Measurements from ENCODE around the gene VAMP4.

Gene VAMP4, protein sequence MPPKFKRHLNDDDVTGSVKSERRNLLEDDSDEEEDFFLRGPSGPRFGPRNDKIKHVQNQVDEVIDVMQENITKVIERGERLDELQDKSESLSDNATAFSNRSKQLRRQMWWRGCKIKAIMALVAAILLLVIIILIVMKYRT

DNA sequence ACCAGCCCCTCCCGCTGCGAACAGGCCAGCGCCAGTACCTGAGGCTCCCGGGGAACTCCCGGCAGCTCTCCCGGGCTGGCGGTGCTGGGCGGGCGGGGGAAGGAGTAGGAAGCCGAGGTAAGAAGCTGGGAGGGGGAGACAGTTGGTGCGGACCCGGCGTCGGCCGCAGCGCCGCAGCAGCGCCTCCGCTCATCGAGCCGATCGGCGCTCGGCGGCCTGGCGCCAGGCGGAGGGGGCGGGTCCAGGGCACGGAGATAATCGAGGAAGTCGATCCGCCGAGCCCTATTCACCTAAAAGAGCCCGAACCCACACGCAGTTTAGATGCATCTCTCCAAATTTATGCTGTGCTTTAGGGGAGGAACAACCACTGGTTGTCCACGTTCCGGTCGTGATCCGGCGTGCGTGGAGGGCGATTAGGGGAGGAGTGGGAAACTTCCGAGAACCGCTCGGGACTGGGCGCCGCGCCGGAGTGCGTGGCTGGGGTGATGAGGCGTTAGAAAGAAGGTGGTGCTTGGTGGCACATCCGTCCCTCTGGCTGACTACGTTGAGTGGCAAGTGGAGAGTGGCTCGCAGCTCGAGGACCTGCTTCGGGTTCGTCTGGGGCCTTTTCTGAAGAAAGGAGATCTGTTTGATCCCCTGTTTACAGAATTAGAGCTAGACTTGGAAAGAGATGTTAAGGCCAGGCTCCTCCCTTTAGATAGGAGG, at the start of gene VAMP4:
Gene VAMP4 (minus strand): TSS at position 194 of the 705 bp plus-strand sequence. CDS start 3,651 bp downstream, outside the sequence.
- in situ Hi-C loops (cut with HindIII; ENCODE audit: low sequenced_read_pairs), result no loop called here

DNA sequence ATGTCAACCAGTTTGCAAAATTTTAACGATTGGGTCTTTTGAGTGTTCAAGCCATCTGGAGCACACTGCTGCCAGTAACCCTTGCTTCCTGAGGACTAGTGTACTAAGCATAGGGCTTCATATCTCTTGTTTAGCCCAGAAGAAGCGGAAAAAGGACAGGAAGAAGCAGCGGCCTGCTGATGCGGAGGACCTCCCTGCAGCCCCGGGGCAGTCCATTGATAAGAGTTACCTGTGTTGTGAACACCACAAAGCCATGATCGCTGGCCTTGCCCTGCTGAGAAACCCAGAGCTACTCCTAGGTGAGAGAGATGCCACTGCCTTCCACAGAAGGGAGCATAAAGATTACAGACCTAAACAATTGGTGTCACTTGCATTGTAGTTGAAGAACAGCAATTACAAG, 48.5 kb upstream of the VAMP4 start:
- in situ Hi-C loops (cut with HindIII; ENCODE audit: low sequenced_read_pairs), result loop anchor here (25.0 kb wide), 1 partner anchor 622 kb away; the partner anchor contains the start of gene C1orf105

DNA sequence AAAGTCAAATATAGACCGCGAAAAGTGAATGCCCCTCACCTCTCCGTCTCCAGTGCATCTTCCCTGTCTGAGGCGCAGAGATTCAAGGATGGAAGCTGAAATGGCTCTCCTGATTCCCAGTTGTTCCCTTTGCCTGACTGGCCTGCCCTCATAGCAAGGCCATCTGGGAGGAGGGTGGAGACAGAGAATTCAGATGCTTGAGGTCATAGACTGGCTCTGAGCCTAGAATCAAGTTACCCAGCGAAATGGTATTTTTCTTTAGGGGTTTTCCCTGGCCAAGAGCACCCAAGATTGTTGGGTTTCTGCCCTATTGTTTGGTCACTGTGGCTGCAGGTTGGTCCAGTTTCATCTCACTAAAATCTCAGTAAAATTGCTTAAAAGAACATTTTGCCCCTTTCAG, 46.8 kb upstream of the VAMP4 start:
- in situ Hi-C loops (cut with HindIII; ENCODE audit: low sequenced_read_pairs), result loop anchor here (25.0 kb wide), 1 partner anchor 624 kb away; the partner anchor contains the start of gene C1orf105

DNA sequence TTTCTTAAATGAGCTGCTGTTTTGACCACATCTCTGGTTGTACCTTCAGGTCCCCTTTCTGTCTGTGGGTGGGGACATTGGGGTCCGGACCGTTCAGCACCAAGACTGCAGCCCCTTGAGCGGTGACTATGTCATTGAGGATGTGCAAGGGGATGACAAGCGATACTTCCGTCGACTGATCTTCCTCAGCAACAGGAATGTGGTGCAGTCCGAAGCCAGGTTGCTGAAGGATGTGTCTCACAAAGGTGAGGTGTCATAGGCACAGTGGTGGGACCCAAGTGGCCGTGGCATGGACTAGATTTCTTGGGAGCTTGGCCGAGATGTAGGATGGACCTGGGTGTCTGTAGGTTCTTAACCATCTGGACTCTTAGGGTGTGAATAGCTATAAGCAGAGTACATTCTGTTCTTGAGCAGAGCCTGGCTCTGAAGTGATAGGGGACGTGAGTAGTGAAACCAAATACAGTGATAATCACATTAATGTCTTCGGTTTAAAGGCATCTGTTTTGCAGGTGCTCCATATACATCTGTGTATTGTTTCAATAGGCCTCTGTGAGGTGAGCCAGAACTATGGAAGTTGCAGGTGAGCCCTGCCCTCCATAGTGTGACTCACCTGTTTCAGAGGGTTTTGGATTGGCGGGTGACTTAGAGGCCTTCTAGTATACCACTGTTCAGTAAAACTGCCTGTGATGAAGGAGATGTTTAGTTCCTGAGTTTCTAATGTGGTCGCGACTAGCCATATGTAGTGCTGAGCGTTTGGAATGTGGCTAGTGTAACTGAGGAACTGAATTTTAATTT, 46.0 kb upstream of the VAMP4 start:
- in situ Hi-C loops (cut with HindIII; ENCODE audit: low sequenced_read_pairs), result loop anchor here (25.0 kb wide), 1 partner anchor 624 kb away; the partner anchor contains the start of gene C1orf105

DNA sequence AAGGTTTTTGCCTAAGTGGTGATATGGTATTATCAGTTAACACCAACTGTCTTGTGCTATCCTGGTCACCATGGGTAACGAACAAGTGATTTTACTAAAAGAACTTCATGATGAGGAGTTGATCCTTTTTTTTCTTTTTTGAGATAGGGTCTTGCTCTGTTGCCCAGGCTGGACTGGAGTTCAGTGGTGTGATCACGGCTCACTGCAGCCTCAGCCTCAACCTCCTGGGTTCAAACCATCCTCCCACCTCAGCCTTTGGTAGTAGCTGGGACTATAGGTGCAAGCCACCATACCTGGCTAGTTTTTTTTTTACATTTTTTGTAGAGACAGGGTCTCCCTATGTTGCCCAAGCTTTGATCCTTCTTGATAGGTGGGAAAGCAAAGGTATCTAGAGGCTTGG, 44.7 kb upstream of the VAMP4 start:
- in situ Hi-C loops (cut with HindIII; ENCODE audit: low sequenced_read_pairs), result loop anchor here (25.0 kb wide), 1 partner anchor 626 kb away; the partner anchor contains the start of gene C1orf105

DNA sequence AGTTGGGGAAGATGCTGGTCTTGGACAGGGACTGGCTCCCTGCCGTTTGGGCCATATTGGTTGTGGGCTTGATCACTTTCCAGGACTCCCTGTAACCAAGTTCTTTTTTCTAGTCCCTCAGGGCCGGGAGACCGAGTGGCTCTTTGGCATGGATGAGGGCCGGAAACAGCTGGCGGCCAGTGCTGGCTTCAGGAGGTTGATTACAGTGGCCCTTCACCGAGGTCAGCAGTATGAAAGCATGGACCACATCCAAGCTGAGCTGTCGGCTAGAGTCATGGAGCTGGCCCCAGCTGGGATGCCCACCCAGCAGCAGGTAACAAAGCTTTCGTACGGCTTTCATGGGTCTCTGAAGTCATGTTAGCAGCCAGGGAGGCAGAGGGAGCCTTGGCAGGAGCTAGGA, 43.9 kb upstream of the VAMP4 start:
- in situ Hi-C loops (cut with HindIII; ENCODE audit: low sequenced_read_pairs), result loop anchor here (25.0 kb wide), 1 partner anchor 627 kb away; the partner anchor contains the start of gene C1orf105

DNA sequence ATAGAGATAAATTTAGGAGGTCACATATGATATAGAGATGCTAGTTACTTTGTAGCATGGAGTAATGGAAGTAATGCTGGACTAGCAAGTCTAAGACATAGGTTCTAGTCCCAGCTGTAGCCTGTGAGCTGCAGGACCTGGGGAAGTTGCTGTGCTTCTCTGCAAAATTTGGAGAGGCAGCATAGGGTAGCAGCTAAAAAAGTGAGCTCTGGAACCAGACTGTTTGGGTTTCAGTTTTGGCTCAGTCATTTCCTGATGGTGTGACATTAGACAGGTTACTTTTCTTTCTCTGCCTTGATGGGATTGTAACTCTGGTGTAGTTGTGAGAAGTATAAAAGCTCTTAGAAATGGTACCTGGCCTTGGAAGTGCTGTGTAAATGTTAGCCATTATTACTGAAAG, 42.9 kb upstream of the VAMP4 start:
- in situ Hi-C loops (cut with HindIII; ENCODE audit: low sequenced_read_pairs), result loop anchor here (25.0 kb wide), 1 partner anchor 628 kb away; the partner anchor contains the start of gene C1orf105

DNA sequence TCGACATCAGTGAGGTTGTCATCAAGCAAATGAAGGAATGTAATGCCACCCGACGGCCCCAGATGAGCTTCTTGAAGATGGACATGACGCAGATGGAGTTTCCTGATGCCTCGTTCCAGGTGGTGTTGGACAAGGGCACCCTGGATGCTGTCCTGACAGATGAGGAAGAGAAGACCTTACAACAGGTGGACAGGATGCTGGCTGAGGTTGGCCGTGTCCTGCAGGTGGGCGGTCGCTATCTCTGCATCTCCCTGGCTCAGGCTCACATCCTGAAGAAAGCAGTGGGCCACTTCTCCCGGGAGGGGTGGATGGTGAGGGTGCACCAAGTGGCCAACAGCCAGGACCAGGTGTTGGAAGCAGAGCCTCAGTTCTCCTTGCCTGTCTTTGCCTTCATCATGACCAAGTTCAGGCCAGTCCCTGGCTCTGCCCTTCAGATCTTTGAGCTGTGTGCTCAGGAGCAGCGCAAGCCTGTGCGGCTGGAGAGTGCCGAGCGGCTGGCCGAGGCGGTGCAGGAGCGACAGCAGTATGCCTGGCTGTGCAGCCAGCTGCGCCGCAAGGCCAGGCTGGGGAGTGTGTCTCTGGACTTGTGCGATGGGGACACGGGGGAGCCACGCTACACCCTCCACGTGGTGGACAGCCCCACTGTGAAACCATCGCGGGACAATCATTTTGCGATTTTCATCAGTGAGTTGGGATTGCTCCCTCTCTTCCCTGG, 42.1 kb upstream of the VAMP4 start:
- in situ Hi-C loops (cut with HindIII; ENCODE audit: low sequenced_read_pairs), result loop anchor here (25.0 kb wide), 1 partner anchor 628 kb away; the partner anchor contains the start of gene C1orf105

DNA sequence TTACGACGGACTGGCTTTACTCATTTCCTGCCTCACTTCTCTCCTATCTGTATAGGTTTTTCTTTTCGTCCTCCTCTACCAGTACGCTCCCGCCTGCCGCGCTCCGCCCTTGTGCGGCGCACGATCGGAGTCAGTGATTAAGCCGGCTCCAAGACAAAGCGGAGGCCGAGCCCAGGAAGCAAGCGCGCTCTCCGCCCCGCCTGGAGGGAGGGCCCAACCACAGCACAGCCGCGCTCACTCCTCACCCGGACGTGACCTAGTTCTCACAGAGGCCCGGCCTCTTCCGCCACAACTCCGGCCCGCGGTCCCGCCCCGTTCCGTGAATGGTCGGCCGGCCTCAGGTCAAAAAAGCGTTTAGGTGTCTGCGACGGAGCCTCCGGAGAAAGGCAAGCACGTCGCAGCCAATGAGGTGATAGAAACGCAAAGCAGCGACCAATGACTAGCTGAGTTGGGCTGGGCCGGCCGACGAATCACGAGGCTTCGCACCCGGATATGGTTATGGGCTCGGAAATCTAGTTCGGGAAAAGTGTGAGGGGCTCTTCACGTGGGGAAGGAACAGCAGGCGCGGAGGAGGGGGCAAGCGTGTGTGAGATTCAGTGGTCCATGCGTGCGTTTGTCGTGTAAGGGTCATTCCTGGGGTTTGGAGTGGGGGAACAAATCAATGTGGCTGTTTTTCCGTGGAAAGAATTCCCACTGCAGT, 39.5 kb upstream of the VAMP4 start, which contains the start of gene METTL13:
Gene METTL13 (plus strand): TSS at position 485 of the 700 bp plus-strand sequence. CDS start 308 bp downstream, outside the sequence.
- in situ Hi-C loops (cut with HindIII; ENCODE audit: low sequenced_read_pairs), result loop anchor here (25.0 kb wide), 1 partner anchor 631 kb away; the partner anchor contains the start of gene C1orf105

DNA sequence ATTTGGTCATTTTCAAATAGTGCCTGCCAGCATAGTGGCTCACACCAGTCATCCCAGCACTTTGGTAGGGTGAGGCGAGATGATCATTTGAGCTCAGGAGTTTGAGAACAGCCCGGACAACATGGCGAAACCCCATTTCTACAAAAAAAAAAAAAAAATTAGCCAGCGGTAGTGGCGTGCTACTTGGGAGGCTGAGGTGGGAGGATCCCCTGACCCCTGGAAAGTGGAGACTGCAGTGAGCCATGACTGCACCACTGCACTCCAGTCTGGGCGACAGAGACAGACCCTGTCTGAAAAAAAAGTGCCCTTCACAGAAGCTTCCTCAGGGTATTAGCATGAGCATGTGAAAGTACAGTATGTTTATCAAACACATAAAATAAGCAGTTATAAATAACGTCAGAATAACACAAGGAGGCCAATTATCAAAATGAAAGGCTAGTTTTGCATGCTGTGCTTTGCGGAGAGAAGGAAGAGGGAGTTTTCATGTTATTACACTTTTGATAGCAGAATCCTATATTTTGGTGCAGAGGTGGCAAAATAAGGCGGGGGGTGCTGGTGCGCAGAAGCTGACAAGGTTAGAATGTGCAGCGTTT, 38.8 kb upstream of the VAMP4 start:
- in situ Hi-C loops (cut with HindIII; ENCODE audit: low sequenced_read_pairs), result loop anchor here (25.0 kb wide), 1 partner anchor 632 kb away; the partner anchor contains the start of gene C1orf105

DNA sequence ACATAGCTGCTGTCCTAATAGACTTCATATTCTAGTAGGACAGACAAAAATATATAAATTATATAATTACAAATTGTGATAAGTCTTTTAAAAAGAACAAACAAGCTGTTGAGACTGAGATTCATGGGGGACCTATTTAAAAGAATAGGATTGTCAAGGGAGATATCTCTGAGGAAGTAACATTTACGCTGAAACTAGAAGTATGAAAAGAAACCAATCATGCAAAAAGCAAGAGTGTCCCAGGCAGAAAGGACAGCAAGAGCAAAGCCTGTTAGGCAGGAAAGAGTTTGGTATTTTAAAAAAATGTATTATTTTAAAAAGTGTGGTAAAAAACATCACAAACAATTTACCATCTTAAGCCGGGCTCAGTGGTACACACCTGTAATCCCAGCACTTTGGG, 30.4 kb upstream of the VAMP4 start:
- in situ Hi-C loops (cut with HindIII; ENCODE audit: low sequenced_read_pairs), result no loop called here

DNA sequence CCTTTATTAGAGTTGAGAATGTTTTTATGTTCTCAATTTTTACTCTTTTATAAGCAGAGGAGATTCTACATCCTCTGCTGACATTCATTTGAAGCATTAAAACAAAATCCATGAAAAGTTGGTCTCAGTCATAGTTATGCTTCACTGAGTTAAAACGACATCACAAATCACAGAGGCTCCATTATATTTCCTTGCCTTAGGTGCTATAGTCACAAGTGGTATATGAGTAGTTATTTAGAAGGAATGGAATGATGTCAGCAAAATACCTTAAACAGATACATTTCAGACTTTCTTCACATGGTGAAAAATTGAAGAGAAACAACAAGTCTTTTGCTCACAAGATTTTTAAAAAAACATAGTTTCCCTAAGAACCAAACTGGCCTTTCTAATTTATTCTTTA, 27.9 kb upstream of the VAMP4 start:
- in situ Hi-C loops (cut with HindIII; ENCODE audit: low sequenced_read_pairs), result no loop called here

DNA sequence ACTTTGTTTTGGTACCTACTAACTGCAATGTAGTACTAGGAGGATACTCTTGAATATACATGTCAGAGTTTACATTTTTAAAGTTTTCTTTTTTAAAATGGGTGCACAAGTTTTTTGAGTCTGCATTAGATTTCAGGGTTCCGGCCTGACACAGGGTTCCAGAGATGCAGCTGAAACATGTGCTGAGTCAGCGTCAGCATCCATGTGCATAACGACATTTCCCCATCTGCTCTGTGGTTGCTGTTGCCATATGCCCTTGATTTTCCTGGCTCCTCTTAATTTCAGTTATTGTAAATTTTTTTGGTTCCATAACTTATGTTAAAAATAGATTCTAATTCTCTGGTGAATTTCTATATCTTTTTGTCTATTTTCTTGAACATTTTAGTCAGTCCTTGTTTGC, 27.3 kb upstream of the VAMP4 start:
- in situ Hi-C loops (cut with HindIII; ENCODE audit: low sequenced_read_pairs), result no loop called here

DNA sequence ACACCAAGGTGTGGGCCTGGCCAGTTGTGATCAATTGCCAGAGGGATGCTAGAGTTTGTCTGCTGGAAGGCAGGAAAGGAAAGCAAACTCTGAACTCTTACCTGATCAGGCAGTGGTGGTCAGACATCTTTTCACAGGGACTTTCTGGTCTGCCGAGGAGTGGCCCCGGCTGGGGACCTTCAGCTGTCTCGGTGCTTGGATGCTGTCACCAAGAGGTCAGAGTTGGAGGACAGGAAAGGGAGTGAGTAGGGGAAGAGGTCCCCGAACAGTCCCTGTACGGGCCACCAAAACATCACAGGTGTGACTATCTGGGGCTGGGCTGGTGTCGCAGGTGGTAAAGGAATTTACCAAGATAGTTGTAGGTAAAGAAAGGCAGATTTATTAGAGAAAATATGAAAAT, 21.9 kb upstream of the VAMP4 start:
- in situ Hi-C loops (cut with HindIII; ENCODE audit: low sequenced_read_pairs), result no loop called here

DNA sequence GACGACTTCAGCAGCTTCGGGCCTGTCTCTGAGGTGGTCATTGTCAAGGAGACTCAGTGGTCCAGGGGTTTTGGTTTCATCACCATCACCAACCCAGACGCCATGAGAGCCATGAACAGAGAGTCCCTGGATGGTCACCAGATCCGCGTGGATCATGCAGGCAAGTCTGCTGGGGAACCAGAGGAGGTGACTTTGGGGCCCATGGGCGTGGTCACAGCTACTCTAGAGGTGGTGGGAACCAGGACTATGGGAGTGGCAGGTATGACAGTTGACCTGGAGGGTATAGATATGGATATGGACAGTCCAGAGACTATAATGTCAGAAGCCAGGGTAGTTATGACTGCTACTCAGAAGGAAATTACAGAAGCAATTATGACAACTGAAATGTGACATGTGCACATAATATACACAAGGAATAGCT, 20.3 kb upstream of the VAMP4 start:
- in situ Hi-C loops (cut with HindIII; ENCODE audit: low sequenced_read_pairs), result no loop called here

DNA sequence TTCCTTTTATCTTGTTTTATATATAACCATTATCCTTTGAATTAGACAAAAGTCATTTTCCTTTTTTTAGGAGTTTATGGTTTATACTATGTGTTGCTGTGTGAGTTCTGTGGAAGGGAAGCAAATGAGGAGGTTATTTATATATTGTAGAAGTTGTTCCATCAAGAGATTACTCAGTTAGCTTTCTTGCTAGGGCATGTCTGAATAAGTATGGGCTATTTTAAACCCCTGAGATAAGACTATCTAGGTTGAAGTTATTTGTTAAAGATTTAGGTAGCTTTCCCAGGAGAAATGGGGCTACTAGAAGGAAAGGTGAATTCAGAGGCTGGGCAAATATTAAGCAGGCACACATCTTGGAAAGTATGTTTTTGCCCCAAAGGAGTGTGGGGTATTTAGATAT, 16.1 kb upstream of the VAMP4 start:
- in situ Hi-C loops (cut with HindIII; ENCODE audit: low sequenced_read_pairs), result no loop called here

DNA sequence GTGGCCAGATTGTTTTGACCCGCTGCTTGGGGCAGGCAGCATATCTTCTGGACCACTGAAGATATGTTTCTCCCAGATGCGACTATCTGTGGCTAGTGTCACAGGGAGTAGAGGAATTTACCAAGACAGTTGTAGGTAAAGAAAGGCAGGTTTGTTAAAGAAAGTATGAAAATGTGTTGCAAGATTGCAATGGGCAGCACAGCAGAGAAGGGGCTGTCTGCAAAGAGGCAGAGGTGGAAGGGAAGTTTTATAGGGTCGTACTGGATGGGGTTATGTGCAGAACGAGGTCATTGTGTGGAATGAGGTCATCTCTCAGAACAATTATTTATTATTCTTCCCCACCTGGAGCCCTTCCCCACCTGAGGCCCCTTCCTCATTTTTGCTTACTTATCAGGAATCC, 15.0 kb upstream of the VAMP4 start:
- in situ Hi-C loops (cut with HindIII; ENCODE audit: low sequenced_read_pairs), result no loop called here

DNA sequence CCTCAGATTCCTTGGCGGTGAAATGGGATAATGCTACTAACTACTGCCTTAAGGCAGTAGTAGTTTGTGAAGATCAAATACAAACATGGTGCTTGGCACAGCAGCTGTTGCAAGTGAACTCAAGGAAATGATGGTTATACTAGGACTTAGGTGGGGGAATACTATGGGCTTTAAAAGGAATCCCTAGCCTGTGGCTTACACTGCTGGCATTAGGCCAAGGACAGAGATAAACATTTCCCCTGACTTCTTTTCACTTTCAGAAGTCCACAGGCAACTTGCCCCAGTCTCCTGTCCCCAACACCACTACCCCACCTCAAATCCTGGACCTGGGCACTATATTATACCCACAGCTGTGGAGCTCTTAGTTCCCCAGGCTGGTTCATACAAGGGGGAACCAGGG, 13.1 kb upstream of the VAMP4 start:
- in situ Hi-C loops (cut with HindIII; ENCODE audit: low sequenced_read_pairs), result no loop called here

DNA sequence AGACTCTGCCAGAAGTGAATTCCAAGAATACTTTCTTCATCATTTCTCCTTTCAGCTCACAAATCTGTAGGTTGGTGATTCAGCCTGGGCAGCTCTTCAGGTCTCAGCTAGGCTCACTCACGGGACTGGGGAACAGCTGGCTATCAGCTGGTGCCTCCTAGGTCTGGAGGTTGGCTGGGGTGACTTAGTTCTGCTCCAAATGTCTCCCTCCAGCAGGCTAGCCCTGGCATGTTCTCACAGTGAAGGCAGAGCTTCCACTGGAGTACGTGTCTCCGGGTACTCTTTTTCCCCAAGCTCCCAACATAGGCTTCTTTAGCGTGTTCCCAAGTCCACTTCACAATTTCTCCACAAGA, 12.5 kb upstream of the VAMP4 start:
- in situ Hi-C loops (cut with HindIII; ENCODE audit: low sequenced_read_pairs), result no loop called here

All from DLD1 (cell line).